Right ventricle myocardium inferior (tissue), 1 donor: ENCODE results near the gene MFNG. TPM values are rescaled to one million over a fixed set of nuclear protein-coding genes. Genes with fewer than 3 reads are reported as not detected.

ENCODE experiments used
- ATAC-seq: fragments of 200-7000 bp; cut with Tn5 transposase; one replicate; pipeline ENCODE4 v1.9.1; 2020; ENCODE audit warnings: mild to moderate bottlenecking, moderate library complexity
- DNase-seq: peaks from one replicate; pipeline ENCODE4 v3.0.0; 2021; ENCODE audit errors: missing footprints
- intact Hi-C: fragments of 100-400 bp; cut with DNase I; formaldehyde crosslinking; loops from one replicate; pipeline ENCODE4 v1.11.0; 2022
- total RNA-seq: library from RNA; stranded (reverse); fragmentation: NEBNext Ultra II Directional; extraction: Animal tissue kit (Norgen Biotek cat#: 25700); gene quantifications from one replicate; pipeline ENCODE4 v1.2.1, GENCODE V29; 2021
- donor health status: DM: no; HTN: yes; CAD: no; lungs with severe emphysema.

The MFNG gene
- total RNA-seq, 1 donor from 2014 or later = 14.4 TPM

DNA sequence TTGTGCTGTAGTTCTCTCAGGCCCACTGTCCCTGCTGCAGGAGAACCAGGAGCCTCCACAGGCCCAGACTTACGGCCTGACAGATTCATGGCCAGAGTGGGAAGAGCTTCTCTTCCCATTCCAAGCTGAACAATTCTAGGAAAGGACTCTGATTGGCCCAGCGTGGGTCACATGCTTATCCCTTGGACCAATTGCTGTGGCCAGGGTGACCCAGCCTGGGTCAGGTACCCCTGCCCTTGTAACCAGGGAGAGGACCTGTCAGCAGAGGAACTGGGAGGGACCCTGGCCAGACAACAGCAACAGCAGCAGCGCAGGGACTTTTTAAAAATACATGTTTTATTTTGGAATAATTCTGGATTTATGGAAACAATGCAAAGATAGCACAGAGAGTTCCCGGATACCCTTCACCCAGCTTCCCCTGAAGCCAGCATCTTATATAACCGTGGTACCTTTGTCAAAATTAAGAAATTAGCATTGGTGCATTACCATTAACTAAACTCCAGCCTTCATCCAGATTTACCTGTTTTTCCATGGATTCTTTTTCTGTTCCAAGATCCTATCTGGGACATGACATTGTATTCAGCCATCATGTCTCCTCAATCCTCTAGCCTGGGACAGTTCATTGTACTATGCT, 50.1 kb downstream of the MFNG start:
- DNase-seq (no peak), ATAC-seq (no peak)
- intact Hi-C loops = no loop called here

DNA sequence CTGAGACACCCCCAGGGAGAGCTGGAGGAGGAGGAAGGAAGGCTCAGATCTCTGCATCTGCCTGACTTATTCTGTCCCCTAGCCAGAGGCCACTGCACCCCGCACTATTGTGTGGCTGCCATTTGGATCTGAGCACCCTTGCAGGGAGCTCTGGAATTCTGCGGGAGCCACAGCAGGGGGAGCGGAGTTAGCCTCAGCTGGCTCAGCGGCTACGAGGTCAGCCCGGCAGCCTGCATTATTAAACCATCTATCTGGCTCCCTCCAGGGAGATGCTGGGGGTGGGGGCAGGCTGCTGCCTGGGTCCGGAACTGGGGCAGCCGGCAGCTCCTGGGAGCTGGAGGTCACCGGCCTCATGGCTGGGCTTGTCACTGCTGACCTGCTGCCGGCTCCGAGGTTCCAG, 52.4 kb downstream of the MFNG start:
- ATAC-seq = peak; percentile 13
- DNase-seq = no peak
- intact Hi-C loops = no loop called here

DNA sequence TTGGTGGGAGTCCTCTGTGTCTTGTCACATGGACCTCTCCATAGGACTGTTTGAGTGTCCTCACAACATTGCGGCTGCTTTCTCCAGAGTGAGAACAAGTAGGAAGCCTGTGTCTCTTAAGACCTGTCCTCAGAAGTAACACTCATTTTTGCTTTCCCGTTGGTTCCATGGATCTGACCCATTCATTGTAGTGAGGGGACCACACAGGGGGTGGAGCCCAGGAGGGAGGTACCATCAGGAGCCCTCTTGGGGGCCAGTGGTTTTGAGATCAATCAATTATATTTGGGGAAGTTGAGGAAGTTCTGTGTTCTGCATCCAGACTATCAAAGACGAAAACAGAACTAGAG, 53.5 kb downstream of the MFNG start:
- DNase-seq (no peak), ATAC-seq (no peak)
- intact Hi-C loops = no loop called here

DNA sequence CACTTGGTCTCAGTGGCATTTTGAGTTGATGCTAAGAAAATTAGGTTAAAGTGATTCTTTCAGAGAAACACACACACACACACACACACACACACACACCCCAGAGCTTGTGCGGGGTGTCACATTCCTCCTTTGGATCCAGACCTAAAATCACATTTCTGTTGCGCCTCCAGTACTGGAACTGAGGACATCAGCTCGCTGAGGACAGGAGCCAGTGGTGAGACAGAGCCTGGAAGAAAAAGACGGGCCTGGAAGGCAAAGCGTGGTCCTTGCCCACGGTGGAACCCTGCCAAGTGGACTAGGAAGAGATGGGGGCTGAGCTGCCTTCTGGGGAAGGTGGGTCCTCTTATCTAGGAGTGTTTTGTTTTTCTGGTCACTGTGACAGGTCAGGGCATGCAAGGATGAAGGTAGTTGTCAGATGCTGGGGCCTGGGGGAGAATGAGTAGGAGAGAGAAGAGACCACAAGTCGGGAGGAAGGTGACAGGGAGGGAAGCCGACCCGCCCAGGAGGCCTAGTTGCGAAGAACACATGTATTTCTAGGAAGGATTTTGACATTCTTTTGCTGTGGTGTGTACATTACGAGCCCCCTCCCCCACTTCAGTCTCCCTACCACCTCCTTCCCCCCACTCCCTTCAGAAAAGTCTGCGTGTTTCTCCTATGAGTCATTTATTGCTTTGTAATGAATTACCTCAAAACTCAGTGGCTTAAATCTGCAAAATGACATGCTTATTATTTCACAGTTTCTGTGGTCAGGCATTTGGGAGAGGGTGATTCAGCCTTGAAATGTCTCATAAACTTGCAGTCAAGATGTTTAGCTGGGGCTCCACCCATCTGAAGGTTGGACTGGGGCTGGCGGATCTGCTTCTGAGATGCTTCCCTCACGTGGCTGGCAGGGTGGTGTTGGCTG, 54.1 kb downstream of the MFNG start:
- intact Hi-C loops = no loop called here
- DNase-seq = no peak

DNA sequence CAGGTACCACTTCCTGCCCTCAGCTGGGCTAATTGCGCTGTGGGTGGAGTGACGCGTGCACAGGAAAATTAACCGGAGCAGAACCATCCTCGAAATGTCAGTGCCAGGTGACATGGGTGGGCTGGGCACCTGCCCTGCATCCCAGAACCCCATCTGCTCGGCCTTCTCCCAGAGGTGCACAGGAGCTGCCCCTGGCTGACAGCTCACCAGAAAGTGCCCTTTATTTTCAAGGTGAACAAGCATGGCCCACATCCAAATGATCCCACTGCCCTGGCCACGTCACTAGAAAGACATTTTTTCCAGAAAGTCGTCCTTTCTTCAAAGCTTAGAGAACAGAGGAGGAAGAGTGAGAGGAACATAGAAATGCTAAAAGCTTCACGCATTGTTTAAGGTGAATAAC, 54.8 kb downstream of the MFNG start:
- DNase-seq (no peak), ATAC-seq (no peak)
- intact Hi-C loops = no loop called here

More for the DNA sequence above, 54.1 kb downstream of the MFNG start:
- ATAC-seq = no peak

DNA sequence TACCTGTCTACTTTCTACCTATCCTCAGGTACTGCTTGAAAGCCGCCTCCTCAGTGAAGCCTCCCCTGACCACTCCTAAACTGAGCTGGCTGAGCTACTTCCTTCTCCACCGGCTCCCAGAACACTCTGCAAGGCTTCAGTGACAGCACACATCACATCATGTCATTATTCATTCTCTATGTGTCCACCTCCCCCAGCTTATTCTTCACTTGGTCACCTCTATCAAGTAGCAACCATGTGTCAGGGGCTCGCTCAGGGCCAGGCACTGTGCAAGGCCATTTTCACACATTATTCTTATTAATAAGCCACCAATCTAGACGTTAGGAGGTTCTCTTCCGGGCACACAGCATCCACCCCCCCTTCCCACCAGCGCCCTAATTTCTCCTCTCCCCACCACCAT, 55.2 kb downstream of the MFNG start:
- DNase-seq = no peak
- intact Hi-C loops = no loop called here
- no peak for ATAC-seq

DNA sequence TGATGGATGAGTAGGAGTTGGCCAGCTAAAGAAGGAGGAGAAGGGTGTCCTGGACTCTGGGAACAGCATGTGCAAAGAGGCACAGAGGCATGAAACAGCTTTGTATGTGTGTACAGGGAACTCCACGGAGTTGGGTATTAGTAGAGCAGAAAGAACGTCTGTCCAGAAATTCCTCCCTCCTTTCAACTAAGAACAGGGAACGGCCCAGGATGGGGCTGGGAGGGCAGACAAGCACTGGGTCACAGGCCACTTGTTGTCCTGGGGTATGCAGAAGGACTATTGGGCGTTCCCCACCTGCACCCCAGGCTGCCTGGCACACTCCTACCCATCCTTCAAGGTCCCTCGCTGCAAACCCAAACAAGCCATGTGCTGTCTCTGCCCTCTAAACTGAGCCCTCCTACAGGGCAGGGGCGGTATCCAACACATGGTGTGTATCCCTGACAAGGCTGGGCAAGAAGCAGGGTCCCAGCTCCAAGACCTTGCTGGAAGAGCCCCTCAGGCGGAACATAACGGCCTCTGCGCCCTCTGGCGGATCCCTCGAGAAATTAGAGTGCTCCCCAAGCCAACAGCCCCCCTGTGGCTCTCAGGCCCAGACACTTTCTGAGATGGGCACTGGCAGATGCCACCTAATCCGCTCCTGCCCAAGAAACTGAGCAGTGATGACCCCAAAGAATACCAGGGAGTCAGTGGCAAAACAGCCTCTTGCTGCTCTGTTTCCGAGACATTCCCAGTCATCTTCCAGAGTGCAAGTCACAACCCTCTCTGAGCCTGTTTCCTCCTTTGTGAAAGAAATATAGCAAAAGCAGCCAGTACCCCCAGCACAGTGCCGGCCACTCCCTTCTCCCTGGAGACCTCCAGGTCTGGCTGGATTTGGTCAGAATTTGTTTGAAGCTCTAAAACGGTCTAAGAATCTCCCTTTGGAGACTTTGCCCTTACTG, 57.3 kb downstream of the MFNG start:
- intact Hi-C loops = loop anchor here (5.0 kb wide), 1 partner anchor 112 kb away; no protein-coding TSS in a partner anchor
- ATAC-seq (no peak), DNase-seq (no peak)

DNA sequence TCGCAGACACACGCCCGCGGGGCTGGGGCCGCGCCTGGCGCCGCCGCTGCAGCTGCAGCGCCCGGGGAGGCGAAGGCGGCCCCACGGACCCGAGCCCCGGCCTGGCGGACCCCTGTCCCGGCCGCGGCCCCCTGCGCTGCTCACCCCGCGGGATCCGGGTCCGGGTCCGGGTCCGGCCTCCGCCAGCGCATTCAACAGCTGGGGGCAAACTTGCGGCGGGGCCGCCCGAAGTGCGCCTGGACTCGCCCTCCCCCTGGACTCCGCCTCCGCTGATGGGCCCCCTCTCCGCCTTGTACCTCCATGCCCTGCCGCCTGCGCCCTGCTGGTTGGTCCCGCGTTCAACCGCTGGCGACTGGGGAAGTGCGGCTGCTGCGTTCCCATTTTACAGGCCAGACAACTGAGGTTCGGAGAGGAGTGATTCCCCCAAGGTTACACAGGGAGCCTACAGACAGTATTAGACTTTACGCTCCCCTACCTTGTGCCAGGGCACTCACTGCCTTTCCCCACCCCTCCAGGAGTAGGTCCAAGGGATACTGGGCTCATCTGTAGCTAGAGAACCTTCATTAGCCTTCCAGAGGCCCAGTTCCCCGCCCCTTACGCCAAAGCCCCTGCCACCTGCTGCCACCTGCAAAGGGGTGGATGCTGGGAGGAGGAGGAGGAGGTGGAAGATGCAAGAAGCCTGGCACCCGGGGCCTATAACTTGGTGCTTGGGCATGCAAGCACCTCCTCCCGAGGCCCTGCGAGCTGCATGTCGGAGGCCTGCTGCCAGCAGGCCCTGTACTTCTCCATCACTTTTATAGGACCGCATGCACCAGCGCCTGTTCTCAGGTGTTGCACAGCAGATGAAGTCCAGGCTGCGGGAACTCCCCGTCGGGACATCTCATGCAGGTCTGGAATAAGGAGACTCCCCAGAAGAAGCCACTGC, 58.2 kb downstream of the MFNG start:
- ATAC-seq = no peak
- DNase-seq = no peak
- intact Hi-C loops = loop anchor here (5.0 kb wide), 1 partner anchor 111 kb away; no protein-coding TSS in a partner anchor

DNA sequence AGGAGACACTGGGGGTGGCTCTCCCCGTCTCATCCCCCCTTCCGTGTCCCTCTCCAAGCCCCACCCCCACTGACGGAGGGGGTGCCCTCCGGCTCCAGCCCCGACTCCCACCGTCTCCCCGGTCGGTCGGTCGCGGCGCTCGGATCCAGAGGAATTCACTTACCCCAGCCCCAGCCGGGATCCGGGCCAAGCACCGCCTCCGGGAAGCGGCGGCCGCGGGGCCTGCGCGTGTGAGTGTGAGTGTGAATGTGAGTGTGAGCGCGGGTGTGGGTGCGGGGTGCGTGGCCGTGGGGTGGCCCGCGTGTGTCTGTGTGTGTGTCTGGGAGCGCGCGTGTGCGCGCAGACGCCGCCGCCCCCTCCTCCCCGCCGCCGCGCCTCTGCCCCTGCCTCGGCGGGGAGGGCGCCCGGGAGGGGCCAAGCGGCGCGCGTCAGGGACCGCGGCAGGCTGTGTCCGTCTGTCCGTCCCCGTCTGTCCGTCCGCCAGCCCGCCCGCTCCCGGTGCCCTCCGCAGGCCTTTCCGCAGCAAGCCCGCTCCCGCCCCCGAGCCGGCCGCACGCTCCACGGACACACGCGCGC, 59.0 kb downstream of the MFNG start, which contains the start of gene ELFN2:
Gene ELFN2, minus strand, starts transcription at position 345 of the 576 bp plus-strand sequence. CDS start 51,945 bp downstream, outside the sequence.
- intact Hi-C loops = loop anchor here (5.0 kb wide), 1 partner anchor 110 kb away; no protein-coding TSS in a partner anchor

DNA sequence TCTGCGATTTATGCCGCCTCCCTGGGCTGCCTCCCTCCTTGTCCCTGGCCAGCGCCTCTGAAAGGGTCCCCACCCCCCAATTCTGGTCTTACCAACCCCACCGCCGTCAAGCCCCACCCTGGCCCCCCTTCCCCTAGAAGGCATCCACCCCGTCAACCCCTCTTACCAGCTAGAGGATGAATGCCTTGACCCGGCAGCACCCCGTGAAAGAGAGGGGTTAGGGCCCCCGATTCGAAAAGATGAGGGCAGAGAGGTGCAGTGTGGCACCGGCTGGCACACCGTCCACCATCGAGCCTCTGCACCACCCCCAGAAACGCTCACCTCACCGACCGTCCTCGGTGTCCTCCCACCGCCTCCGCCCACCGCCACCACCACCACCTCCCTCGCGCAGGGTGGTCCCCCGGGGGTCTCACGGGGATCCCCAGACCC, 59.5 kb downstream of the MFNG start:
- ATAC-seq (no peak), DNase-seq (no peak)
- intact Hi-C loops = loop anchor here (5.0 kb wide), 1 partner anchor 109 kb away; no protein-coding TSS in a partner anchor

More for the DNA sequence above, 59.0 kb downstream of the MFNG start, which contains the start of gene ELFN2:
- ATAC-seq (no peak), DNase-seq (no peak)

DNA sequence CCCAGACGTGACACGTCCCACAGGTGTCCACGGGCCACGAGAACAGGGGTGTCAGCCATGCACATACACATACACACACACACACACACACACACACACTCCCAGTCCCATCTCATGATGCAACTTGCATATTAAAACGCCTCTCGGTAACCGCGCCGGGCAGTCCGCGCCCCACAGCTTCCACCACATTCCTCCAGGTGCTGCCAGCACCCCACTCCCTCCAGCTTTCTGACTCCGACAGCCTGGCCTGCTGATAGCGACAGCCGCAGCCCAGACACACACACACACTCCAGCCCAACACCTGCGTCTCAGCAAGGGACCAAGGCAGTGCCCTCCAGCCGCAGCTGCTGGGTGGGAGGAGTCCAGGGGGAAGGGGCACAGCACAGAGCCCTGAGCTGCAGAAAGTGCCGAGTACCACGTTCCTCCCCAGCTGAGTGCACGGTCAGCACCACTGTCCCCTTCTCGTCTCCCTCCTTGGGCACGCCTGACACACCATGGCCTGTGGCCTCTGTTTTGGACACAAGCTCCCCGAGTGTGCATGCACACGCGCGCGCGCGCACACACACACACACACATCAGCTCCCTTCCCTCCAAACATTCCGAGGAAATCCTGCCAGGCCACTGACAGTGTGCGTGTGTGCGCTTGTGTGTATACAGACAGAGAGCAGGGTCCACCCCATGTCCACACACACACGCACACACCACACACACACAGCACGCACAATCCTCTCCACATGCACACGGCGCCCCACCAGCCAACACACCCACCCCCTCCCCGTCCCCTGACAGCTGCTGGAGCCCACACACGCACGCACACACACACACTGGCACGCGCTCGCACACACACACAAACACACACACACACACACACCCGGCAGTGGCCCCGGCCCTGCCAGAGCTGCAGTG, 60.1 kb downstream of the MFNG start:
- no peak for ATAC-seq

DNA sequence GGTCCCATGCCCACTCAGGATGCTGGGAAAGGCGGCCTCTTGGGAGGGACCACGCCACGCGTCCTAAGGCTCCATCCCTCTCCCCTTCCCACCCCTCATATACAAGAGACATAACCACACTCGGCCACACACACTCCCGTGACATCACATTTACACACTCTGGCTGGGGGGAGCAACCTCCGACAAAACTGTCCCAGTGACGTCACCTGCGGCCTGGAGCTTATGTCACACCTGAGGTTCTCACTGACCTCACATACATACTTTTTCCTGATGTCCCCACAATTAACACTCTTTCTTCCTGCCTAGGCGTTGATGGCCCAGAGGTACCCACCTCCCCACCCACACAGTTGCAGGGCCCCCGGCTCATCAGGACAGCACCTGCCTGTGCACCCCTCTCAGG, 60.8 kb downstream of the MFNG start:
- DNase-seq = no peak
- ATAC-seq = no peak
- intact Hi-C loops = loop anchor here (5.0 kb wide), 1 partner anchor 108 kb away; no protein-coding TSS in a partner anchor

More for the DNA sequence above, 60.1 kb downstream of the MFNG start:
- intact Hi-C loops = loop anchor here (5.0 kb wide), 1 partner anchor 109 kb away; no protein-coding TSS in a partner anchor
- no peak for DNase-seq

DNA sequence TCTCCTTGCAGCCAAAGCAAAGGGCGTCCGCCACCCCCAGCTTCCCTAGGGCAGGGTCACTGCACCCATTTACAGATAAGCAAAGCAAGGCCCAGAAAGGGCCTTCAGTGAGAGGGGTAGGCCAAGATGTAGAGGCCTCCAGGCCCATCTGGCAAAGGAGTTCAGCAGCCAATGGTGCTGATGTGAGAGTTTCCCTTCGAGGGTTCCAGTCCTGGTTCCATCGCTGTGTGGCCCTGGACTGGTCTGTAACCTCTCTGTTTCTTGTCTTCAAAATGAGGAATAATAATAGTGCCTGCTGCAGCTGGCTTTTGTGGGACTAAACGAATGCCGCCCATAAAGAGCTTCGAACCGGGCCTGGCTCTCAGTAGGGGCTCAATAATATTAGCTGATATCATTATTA, 62.9 kb downstream of the MFNG start:
- ATAC-seq = no peak
- intact Hi-C loops = no loop called here
- DNase-seq = no peak

DNA sequence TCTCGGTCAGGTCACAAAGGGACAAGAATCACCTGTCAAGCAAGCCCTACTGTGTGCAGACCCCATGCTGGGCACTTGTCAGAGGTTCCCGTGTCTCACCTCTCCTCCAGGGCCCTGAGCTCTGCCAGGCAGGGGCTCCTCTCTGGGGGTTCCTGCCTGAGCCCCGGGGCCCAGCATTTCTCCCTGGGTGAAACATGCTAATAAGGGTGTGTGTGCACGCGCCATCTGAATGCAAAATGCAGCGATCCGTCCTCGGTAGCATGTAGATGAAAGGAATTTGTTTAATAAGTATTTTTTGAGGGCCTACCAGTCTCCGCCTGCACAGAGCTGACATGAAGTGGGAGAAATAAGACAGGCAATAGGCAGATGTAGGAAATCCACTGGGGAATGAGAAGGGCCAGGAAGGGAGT, 64.7 kb downstream of the MFNG start:
- no peak for ATAC-seq
- no peak for DNase-seq
- intact Hi-C loops = no loop called here

DNA sequence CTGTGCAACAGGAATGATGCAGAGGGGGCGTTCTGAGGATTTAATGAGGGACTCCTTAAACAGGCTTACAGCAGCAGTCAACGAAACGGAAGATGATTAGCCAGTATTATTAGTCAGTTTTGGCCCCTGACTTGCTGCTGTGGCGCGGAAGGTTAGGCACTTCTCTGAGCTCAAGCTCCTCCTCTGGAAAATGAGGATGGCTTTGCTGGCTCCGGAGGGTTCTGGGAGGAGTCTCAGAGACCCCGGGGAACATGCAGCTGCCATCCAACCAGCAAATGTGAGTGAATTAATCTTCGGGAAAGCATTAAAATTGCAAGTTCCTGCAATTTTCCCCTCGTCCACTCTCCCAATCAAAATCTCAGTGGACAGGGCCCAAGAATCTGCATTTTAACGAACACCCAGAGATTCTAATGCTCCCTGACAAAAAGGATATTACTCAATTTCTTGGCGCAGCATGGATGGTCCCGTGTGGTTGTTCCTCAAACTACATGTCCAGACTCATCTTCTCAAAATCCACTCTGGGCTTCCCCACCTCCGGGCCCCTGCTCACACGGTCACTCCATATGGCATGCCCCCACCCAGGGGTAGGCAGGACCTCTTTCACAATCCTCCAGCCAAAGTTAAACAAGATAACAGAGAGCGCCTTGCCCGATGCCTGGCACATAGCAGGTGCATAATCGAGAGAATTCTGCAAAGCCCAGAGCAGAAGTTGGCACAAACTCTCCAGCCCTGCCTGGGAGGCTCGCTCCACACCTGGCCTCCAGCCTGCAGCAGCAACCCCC, 65.3 kb downstream of the MFNG start:
- ATAC-seq (no peak), DNase-seq (no peak)
- intact Hi-C loops = no loop called here
